ENCODE results near the gene STH.
"Not testable (repeated sequence)": the region's sequence is repeated elsewhere in the genome, so short reads cannot be mapped to it uniquely, and the experiment has no call there.

Gene STH

GRCh38 chr17:45987706-45988105 lies 11.3 kb upstream of the STH start:
- no peak for DNase-seq

- DNase-seq, result no peak
Measured at GRCh38 chr17:45989759-45990158, 9.3 kb upstream of the STH start.

GRCh38 chr17:45990886-45991285 lies 8.2 kb upstream of the STH start:
- no peak for DNase-seq

GRCh38 chr17:45991341-45991740 lies 7.7 kb upstream of the STH start:
- DNase-seq, result no peak

- no peak for DNase-seq
Measured at GRCh38 chr17:45992175-45992574, 6.9 kb upstream of the STH start.

- no peak for DNase-seq
Measured at GRCh38 chr17:45992904-45993303, 6.1 kb upstream of the STH start.

GRCh38 chr17:45993962-45994627 lies 5.0 kb upstream of the STH start:
- DNase-seq, result no peak

- DNase-seq, result no peak
Measured at GRCh38 chr17:45994987-45995386, 4.1 kb upstream of the STH start.

GRCh38 chr17:45995627-45996270 lies 3.3 kb upstream of the STH start:
- no peak for DNase-seq

- DNase-seq, result no peak
Measured at GRCh38 chr17:45996282-45996937, 2.6 kb upstream of the STH start.

- no peak for DNase-seq
Measured at GRCh38 chr17:45997166-45997565, 1.9 kb upstream of the STH start.

GRCh38 chr17:45997624-45998023 lies 1.4 kb upstream of the STH start:
- DNase-seq, result no peak

- DNase-seq, result no peak
Measured at GRCh38 chr17:45999900-46000290, 845 bp downstream of the STH start.

- no peak for DNase-seq
Measured at GRCh38 chr17:46000292-46000691, 1.2 kb downstream of the STH start.

GRCh38 chr17:46000757-46001156 lies 1.7 kb downstream of the STH start:
- DNase-seq, result no peak

GRCh38 chr17:46001390-46002310 lies 2.6 kb downstream of the STH start:
- no peak for DNase-seq

- DNase-seq, result peak; percentile 54
Measured at GRCh38 chr17:46002311-46002972, 3.4 kb downstream of the STH start.

GRCh38 chr17:46002973-46003316 lies 3.9 kb downstream of the STH start:
- no peak for DNase-seq

GRCh38 chr17:46003907-46004748 lies 5.1 kb downstream of the STH start:
- DNase-seq, result no peak

- not testable (repeated sequence) for DNase-seq
Measured at GRCh38 chr17:46006082-46006481, 7.0 kb downstream of the STH start.

GRCh38 chr17:46007461-46007965 lies 8.5 kb downstream of the STH start:
- no peak for DNase-seq

GRCh38 chr17:46008591-46008990 lies 9.5 kb downstream of the STH start:
- DNase-seq, result no peak

All from NCI-H1436 (cell line).